Hematopoietic multipotent progenitor cell treated with erythropoietin and hydrocortisone succinate and interleukin-3 and kit ligand, for 15 days (in vitro differentiated cells): ENCODE measurements around the gene CD34.

Experiments used
- DNase-seq: peaks from one replicate; pipeline ENCODE4 v3.0.0-alpha.2; 2015; ENCODE audit warnings: low spot score

CD34 gene

DNA sequence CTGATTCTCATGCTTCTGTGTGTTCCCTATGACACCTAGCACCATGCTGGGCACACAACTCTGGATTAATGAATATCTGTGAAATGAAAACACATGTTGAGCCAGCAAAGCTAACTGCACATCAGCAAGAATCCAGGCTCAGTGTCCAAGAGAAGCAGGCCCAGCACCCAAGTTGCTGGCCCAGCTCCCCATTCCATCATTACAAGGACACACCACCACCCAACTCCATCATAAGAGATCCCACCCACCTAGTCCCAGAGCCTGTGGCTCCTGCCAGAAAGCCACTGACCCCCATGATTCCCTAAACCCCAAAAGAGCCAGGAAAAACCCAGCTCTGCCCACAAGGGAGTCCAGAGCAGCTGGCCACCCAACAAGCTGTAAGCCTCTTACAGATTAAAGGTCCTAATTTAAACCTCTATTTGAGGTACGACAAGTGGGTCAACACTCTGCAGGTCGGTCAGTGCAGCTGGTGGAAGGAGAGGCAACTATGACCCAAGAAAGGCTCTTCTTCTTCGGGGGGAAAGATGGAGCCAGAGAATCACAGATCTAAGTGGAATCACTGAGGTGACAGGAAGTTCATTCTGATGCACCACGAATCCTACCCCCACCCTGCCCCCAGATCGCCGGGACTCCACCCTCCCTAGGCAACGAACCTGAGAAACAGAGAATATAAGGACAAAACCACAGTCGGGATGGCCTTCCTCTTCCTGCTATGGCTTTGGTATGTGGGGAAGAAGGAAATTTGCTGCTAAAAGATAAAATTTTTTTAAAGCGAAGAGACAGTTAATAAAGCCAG is 58.2 kb downstream of the CD34 start:
- DNase-seq = no peak

DNA sequence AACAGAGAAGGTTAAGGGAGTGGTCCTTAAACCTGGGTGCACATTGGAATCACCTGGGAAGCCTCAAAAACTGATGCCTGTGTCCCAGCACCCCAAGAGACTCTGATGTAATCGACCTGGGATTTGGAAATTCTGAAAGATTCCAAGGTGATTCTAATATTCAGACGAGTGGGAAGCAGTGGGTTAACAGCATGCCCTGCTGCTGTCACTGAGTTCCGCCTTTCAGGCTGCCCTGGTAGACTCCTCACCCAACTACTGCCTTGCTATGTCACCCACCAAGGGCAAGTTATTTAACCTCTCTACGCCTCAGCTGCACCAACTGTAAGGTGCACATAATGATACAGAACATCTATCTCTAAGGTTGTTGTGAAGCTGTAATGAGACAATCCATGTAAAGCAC is 59.2 kb downstream of the CD34 start:
- no peak for DNase-seq

DNA sequence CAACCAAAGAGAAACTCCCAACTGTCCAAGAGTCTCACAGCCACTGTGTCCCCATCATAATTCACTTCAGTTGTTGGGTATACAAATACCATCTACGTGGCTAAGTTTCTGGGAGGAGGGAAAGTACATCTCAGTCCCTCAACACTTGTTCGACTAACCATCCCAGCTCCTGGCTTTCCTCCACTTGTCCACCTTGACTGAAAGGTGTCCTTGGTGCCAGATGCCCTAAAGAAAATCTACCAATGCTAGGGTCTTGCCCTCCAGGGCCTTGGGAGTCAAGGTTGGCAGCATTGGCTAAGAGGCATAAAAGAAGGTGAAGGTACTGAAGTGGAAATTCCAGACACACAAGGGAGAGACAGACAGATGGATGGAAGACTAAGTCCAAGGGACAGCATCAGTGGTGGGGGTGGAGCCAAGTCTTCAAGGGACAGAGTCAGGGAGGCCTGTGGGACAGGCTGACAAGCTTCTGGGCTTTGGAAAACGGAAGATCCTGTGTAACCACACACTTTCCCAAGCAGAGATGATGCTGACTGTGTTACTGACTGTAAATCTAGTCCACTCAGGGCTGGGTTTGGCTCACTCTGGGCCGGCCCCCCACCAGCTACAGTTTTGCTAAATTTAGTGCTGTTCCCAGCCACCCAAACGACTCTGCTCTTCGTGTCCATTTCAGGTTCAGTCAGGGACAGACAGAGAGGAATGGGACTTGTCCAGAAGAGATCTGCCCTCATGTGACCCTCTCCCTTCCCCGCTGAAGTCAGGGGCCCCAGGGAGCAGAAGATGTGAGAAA is 60.1 kb downstream of the CD34 start:
- DNase-seq = no peak

DNA sequence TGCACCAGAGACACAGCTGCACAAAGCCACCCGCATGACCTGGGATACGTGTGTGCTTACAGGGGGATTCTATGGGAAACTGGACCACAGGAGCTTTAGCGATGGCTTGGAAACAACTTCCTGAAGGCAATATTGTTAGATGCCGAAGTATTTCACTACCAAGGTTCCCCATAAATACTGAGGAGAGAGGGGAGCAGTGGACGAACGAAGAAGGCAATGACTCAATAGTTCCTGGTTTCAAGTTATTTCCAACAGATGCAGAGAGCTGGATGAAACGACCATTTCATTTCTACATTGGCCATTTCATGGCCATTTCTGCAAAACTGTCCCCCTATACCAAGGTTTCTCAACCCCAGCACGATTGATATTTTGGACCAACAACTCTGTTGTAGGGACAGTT is 61.3 kb downstream of the CD34 start:
- DNase-seq = no peak

DNA sequence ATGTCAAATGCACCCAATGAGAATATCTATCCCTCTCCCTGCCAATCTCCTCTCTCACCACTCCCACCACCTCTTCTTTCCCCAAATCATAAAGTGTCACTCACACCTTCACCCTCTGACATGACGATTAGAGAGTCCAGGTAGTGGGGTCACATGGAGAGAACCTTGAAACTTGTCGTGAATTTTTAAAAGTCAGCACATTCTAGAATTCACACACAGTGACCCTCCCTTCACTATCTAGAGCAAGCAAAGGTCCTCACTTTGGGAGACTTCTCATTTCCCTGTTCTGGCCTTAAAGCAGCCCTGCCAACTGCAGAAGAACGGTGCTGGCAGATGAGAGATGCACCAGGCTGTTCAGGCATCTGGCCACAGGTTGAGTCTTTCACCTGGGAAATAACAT is 61.9 kb downstream of the CD34 start:
- no peak for DNase-seq

DNA sequence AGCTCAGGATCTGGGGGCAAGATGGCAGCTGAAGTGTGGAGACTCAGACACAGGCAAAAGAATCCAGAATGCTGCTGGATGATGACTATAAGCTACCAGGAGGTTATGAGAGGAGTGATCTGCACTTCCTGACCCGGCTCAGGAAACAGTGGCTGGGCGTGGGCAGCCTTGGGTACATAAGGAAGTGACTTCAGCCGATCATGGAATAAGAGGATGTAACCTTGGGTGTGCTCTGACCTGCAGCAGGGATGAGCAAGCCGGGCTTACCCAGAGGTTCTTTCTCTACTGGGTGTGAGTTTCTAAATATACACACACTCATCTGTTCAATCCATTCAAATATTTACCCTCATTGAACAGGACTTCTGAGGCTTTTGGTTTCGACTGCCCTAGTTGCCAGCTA is 62.7 kb downstream of the CD34 start:
- DNase-seq = no peak

DNA sequence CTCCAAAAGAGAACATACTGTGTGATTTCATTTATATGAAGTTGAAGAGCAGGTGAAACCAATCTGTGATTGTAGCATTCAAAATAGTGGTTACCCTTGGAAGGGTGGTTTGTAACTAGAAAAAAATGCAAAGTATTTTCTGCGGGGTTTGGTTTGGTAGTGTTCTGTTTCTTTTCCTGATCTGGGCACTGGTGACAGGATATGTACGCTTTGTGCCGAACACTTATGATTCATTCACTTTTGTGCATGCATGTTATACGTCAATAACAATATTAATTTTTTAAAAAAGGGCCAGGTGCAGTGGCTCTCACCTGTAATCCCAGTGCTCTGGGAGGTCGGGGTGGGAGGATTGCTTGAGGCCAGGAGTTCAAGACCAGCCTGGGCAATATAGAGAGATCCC is 63.8 kb downstream of the CD34 start:
- DNase-seq = no peak

DNA sequence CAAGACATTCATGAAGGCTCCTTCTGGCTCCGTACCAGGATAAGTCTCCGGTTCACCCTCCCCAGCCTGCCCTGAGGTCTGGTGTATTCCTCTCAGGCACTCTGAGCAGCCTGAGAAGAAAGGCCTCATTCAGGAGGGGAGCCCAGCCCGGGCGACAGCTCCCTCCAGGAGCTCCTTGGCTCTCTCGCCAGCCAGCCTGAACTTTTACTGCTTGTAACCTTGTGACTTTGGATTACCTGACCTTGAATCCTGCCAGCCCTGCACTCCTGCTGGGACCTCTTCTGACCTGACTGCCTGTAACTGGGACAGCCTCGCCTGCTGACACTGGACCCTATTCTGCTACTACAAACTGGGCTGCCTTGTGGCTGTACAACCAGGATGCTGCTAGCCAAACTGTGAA is 65.8 kb downstream of the CD34 start:
- no peak for DNase-seq

DNA sequence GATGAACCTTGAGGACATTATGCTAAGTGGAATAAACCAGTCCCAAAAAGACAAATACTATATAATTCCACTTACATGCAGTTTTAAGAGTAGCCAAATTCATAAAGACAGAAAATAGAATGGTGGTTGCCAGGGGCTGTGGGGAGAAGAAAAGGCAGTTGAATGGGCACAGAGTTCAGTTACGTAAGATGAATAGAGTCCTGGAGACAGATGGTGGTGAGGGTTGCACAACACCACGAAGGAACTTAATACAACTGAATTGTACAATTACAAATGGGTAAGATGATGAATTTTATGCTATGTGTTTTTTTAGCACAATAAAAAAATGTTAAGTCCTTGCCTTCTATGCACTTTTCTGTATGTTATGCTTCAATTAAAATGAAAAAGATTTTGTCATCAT is 66.6 kb downstream of the CD34 start:
- DNase-seq = no peak

DNA sequence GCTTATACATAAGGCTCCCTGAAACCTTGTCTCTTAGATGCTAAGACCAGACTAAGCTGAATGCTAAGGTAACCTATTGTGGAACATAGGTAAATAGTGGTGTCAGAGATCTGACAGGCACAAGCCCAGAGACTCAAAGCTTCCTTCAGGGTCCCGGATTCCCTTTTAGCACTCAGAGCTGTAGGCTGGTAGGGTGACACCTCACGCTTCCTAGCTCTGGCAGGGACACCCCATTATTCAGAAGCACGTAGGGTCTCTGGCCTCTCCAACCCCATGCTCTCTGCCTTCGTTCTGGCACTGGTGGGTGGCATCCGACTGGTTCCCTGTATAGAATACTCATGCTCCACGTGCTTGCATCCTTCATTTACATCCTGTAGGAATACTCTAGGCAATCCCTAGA is 68.4 kb downstream of the CD34 start:
- DNase-seq = no peak

DNA sequence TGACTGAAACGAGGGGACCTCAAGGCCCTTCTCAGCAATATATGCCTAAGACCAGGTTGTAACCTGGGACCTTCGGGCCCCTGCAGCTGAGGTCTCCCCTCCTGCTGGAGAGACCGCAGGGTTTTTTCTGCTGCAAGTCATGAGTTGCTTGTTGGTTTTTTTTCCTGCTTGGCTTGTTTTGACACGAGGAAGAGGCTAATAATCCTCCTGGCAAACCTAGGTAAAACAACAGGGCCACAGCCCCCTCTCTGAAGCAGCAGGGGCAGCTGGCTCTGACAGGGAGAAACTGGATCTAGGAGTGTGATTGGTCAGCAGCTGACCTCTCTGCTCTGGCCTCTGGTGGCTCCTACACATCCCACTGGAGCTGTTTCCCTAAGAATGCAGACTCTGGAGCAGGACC is 69.0 kb downstream of the CD34 start:
- DNase-seq = no peak

DNA sequence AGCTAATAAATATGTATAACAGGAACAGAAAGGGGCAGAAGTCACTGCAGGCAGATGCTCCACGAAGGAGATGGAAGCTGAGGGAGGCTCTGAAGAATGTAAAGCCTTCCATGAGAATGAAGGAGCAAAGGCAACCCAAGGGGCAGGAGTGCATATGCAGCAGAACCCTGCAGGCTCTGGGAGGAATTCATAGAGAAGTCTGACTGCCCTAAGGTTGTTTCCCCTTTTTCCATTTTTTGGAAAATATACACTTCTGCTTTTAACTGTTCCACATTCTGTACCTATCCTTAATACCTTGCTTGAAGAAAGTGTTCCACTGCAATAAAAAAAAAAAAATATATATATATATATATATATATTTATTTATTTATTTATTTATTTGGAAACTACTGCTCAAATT is 69.6 kb downstream of the CD34 start:
- DNase-seq = no peak

DNA sequence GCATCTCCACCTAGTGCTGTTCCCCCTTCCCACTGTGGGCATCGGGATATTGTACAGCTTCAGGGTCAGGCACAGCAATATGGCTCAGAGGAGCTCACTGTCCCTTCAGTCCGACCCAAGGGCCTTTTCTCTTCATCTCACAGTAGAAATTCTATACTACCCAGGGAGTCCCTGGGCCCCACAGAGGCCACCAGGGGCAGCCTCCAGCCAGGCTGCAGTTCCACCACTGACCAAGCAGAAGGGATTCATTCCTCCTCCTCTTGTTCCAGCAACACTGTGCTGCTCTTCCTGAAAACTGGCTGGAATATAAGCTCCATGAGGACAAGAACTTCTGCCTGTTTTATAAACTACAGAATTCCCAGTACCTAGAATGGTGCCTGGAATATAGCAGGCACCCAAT is 70.5 kb downstream of the CD34 start:
- no peak for DNase-seq

DNA sequence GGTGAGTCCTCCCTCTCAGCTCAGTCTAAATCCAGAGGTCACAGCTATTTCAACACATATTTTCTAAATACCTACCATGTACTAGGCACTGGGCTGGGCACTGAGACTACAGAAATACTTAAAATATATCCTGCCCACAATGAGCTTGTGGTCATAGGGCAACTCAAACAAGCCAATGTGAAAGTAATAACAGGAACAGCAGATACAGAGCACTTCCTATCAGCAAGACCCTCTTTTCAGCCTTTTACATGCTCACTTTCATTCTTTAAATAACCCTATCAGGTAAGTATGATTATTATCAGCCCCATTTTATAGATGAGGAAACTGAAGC is 71.9 kb downstream of the CD34 start:
- no peak for DNase-seq

DNA sequence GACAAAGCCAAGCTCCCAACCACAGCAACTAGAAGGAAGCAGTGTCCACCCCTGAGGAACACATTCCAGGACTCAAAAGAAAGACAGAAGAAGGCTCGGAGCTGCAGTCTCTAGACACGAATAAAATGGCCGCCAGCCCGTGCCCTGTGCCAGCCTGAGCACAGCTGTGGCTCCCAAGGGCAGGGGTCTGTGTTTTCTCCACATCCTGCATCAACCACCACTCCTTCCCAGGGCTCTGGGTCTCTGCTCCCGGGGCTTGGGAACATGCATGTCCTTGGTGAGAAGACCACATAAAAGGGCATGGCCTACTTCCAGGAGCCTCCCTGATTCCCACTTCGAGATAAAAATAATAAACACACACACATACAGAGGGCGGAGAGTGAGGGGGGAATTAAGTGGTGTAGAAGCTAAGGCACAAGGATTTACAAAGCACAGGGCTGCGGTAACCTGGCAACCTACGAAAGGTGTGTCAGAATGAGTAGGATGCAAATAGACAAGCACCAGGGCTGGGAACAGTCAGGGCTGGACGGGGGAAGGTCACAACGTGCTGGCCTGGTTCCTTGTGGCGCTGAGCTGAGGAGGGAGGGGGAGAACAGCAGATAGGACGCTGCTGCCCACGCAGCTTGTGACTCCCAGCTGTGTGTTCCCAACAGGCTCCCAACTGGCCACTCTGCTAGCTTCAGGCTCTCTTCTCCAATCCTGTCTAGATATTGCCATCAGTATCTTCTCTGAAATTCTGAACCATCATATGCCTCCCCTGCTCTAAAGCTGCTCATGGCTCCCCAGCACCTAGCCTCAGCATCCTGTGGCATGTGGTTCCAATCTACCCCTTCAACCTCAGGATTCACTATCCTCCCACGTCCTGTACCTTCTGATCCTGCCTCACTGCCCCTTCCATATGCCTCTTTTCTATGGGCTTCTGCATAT is 72.5 kb downstream of the CD34 start:
- no peak for DNase-seq

DNA sequence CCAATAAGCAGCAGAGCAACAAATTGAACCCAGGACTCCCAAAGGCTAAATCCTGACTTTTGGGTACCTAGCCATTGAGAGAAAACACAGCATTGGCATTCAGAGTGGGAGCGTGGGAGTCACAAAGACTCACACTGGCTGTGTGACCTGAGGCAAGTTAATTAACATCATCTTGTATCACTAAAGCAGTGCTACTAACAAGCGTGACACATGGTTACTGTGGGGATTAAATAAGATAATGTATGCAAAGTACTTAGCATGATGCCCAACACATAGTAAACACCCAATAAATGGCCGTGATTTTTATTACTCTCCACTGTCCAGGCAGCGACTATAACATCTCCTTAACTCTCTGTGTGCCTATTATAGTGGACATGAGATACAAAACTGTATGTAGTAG is 73.3 kb downstream of the CD34 start:
- DNase-seq = no peak

DNA sequence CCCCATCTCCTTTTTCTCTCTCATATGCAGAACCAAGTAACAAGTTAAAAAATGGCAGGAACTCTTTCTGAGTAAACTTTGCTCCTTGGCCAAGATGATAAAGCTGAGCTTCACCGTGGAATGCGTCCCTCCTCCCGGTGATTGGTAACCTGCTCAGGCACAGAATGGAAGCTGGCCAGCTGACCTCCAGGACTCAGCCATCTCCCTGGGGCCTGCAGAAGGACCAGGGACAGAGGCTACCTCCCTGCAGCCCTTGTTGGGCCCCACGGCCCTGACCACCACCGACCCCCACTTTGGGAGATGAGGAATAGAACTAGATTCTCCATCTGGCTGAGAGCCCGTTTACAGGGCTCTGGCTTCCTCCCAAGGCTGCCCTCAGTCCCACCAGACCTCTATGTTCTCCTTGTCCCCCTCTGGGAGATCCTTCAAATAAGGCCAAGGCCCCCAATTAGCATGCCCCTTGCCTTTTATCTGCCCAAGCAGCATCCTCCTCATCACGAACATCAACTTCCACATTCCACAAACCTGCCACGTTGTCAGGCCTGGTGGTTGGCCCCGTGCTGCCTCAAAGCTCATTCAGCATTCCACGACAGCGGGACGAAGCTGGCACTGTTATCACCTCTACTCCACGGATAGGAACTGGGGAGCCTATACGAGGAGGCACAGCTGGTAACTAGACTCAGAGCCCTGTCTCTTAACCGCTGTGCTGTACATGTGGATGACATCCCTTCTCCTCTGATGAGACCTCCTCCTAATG is 74.2 kb downstream of the CD34 start:
- DNase-seq = no peak

DNA sequence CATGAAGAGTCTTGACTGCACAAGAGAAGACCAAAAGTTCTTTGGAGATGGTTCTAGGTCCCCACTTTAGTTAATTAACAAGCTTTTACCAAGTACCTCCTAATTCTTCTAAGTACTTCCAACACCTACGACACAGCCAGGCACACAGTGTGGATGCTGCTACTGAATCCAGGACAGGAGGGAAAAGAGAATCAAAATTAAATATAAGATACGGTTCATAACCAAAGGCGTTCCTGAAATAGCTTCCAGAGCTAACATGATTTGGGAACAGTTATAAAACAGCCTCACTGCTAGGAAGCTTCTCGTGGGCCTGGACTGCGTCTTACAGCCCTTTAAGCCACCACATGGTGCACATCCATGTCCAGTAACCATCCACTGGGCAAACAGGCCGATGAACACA is 75.0 kb downstream of the CD34 start:
- DNase-seq = no peak

DNA sequence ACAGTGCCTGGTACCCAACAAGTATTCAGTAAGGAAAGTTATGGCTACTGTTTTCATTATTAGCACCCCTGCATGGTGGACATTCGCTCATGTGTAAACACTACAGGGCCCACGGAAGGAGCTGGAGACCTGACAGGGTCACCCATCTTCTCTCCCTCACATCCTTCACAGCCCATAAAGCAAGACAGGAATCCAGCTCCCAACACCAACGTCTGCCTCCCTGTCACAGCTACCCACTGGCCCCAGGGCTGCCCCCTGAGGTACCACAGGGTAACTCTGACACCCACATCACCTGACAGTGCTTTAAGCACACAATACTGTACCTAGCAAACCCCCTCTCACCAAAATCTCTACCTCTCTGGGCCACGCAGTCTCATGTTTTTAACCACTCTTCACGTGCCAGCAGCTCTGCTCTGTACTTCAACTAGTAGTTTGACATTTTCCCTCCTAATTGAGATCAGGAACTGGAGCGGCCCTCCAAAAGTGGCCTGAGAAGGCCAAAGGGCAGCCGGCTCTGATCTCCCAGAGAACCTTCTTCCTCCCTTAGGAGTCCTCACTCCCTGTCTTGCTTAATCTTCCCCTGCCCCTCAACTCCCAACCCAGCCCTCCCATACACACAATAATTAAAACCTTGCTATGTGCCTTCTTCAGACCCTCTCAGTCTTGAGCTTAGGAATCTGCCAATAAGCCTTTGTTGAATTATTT is 76.8 kb downstream of the CD34 start:
- no peak for DNase-seq

DNA sequence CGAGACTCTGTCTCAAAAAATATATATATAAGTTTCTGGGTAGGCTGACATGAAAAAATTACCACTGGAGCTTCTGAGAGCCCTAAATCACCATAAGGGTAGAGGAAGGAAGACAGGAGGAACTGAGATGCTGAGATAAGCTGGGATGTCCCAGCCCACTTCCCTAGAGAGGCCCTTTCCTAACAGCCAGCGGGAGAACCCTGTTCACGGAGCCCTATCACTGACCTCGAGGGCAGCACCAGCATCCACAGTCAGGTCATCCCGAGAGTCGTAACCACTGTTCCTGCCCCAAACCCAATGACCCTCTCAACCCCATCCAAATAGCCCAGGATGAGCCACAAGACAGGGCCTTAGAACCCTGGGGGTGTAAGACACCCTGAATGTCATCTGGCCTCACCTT is 77.5 kb downstream of the CD34 start:
- DNase-seq = no peak

DNA sequence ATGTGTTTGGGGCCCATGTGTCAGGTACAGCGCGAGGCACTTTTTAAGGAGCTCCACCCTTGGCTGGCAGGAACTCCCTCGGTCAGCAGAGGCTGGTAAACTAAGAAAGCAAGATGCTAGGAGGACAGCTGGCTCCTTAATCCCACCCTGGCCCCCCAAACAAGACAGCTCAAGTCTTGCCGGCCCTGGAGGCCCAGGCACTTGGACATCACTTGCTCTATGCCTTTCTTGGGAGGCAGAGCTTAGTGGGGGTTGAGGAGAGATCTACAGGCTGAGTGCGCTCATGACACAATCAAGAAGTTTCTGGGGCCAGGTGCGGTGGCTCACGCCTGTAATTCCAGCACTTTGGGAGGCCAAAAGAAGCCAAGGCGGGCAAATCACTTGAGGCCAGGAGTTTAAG is 78.1 kb downstream of the CD34 start:
- DNase-seq = no peak
